ENCODE results near the gene FGF8. TPM values are rescaled to one million over a fixed set of nuclear protein-coding genes. Genes with fewer than 3 reads are reported as not detected.
A peak's percentile ranks its signal among the peaks of the same experiment; 100 is the strongest.

The FGF8 gene
- total and polyA plus RNA-seq, 2 experiments from 2014 or later: not detected

DNA sequence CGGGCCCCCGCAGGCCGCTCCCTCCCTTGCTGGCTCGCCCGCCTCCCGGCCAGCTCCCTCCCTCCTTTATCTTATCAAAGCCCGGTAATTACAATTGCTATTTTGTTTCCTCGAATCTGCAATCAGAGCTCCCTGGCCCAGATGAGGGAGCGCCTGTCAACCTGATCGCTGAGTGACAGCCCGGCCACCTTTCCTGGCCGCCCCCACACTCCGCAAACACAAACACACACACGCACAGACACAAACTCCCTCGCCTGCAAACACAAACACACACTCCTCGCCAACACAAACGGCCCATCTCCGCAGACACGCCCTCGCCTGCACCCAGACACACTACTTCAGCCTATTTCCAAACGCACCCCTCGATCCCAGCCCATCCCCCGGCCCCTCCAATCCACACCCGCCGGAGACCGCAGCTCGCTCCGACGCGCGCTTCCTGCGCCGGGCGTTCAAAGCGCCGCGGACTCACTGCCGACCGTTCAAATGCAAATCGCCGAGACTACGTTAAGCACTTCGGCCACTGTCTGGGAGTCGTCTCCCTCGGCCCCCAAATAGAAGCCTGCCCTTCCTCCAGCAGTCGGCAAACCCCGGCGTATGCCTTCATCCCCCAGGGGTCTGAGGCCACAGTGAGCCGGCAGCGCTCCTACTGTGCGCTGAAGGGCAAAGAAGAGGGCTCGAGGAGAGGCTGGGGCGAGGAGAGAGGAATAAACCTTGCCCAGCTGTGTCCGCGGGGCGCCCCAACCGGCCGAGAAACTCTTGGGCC lies 3.0 kb upstream of the FGF8 start:
- H3F3A ChIP-seq (ENCODE audit: insufficient read depth): peaks cover 12% of the 10 kb centered on the region
- H2AFZ ChIP-seq: peak overlapping the region; percentile 45
- peak overlapping the region; percentile 54 for H3K4me3 ChIP-seq
- no peak overlapping the region for H3K9ac ChIP-seq
- no peaks in the 10 kb centered on the region for H3K9me2 ChIP-seq (ENCODE audit: insufficient read depth)
- peak overlapping the region; percentile 54 for H3K4me2 ChIP-seq (ENCODE audit: unreplicated experiment)
- peaks cover 15% of the 10 kb centered on the region for H3K27me3 ChIP-seq (replicated peaks; ENCODE audit: insufficient read depth)
- no peaks in the 10 kb centered on the region for H3K36me3 ChIP-seq (ENCODE audit: low read depth)
- H3K27ac ChIP-seq: no peak overlapping the region
- peak; percentile 60 for DNase-seq
- TF ChIP-seq EZH2 (IDR thresholded peaks at IDR 0.05; ENCODE audit: insufficient read depth, poor library complexity, severe bottlenecking): no peak
- no peak for TF ChIP-seq EZH2phosphoT487 (IDR thresholded peaks at IDR 0.05; ENCODE audit: insufficient read depth, low read depth)
- in situ Hi-C loops (cut with MboI): no loop called here
- H3K4me1 ChIP-seq (ENCODE audit: insufficient read depth): peaks cover 5% of the 10 kb centered on the region; the same call in 1 of the 2 replicates
- H4K20me1 ChIP-seq (ENCODE audit: insufficient read depth): no peaks in the 10 kb centered on the region
- H3K79me2 ChIP-seq (ENCODE audit: insufficient read depth): no peaks in the 10 kb centered on the region
- H3K9me3 ChIP-seq (ENCODE audit: low read depth): no peaks in the 10 kb centered on the region
- WGBS, 2 experiments (ENCODE audit: low coverage in 1 of 2, low lambda C conversion rate in 2 of 2, missing lambda C conversion rate in 2 of 2): 26 to 37% methylated on average over 50 to 58 of the region's 58 CpGs

- Histone ChIP-seq H3K4me3 (no peak overlapping the region), H3K4me1 (ENCODE audit: insufficient read depth) (no peaks in the 10 kb centered on the region; the same call in 1 of the 2 replicates), H3K36me3 (ENCODE audit: low read depth) (no peaks in the 10 kb centered on the region), H3K27me3 (replicated peaks; ENCODE audit: insufficient read depth) (peaks cover 22% of the 10 kb centered on the region), H3F3A (ENCODE audit: insufficient read depth) (peaks cover 6% of the 10 kb centered on the region), H2AFZ (no peak overlapping the region), H4K20me1 (ENCODE audit: insufficient read depth) (no peaks in the 10 kb centered on the region), H3K9me2 (ENCODE audit: insufficient read depth) (no peaks in the 10 kb centered on the region), H3K79me2 (ENCODE audit: insufficient read depth) (no peaks in the 10 kb centered on the region), H3K27ac (no peak overlapping the region), H3K9ac (no peak overlapping the region), H3K4me2 (ENCODE audit: unreplicated experiment) (no peak overlapping the region), H3K9me3 (ENCODE audit: low read depth) (no peaks in the 10 kb centered on the region)
- 88 to 95% methylated on average over 8 to 12 of the region's 12 CpGs for WGBS, 2 experiments (ENCODE audit: low coverage in 1 of 2, low lambda C conversion rate in 2 of 2, missing lambda C conversion rate in 2 of 2)
- in situ Hi-C loops (cut with MboI): no loop called here
- no peak for DNase-seq
- no peak for TF ChIP-seq EZH2 (IDR thresholded peaks at IDR 0.05; ENCODE audit: insufficient read depth, poor library complexity, severe bottlenecking)
- TF ChIP-seq EZH2phosphoT487 (IDR thresholded peaks at IDR 0.05; ENCODE audit: insufficient read depth, low read depth): no peak
These were observed 2.4 kb upstream of the FGF8 start for GRCh38 chr10:101778151-101778780.

DNA sequence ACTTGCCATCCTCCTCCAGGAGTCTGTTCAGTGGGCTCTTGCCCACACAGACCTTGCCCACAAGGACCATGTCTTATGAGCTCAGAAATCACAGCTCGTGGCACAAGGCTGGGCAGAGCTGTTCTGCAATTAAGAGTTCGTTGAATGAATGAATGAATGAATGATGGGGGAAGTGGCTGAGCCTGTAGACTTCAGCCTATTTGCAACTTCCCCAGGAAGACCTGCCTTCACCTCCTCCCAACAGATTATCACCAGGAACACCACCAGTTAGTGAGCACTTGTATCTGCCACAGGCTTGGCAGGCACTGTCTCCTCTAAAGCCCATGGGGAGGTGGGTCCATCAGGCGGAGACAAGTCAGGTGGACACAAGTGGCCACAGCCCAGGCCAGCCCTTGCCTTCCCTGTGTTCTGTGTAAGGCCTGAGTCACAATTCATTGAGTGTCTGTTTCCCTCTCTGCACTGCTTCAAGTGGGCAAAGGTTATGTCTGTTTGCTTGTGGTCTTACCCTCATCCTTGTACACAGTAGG lies 1.8 kb upstream of the FGF8 start:
- H3K9ac ChIP-seq: no peak overlapping the region
- no peak overlapping the region for H3K4me2 ChIP-seq (ENCODE audit: unreplicated experiment)
- H4K20me1 ChIP-seq (ENCODE audit: insufficient read depth): no peaks in the 10 kb centered on the region
- H3F3A ChIP-seq (ENCODE audit: insufficient read depth): peaks cover 6% of the 10 kb centered on the region
- no peak for DNase-seq
- H3K36me3 ChIP-seq (ENCODE audit: low read depth): no peaks in the 10 kb centered on the region
- 93 to 97% methylated on average over 3 of the region's 3 CpGs for WGBS, 2 experiments (ENCODE audit: low coverage in 1 of 2, low lambda C conversion rate in 2 of 2, missing lambda C conversion rate in 2 of 2)
- H3K27me3 ChIP-seq (replicated peaks; ENCODE audit: insufficient read depth): peaks cover 27% of the 10 kb centered on the region
- H3K4me1 ChIP-seq (ENCODE audit: insufficient read depth): no peaks in the 10 kb centered on the region; the same call in 1 of the 2 replicates
- no peak overlapping the region for H3K4me3 ChIP-seq
- TF ChIP-seq EZH2phosphoT487 (IDR thresholded peaks at IDR 0.05; ENCODE audit: insufficient read depth, low read depth) (no peak), EZH2 (IDR thresholded peaks at IDR 0.05; ENCODE audit: insufficient read depth, poor library complexity, severe bottlenecking) (no peak)
- no peaks in the 10 kb centered on the region for H3K79me2 ChIP-seq (ENCODE audit: insufficient read depth)
- H2AFZ ChIP-seq: no peak overlapping the region
- no peaks in the 10 kb centered on the region for H3K9me3 ChIP-seq (ENCODE audit: low read depth)
- H3K27ac ChIP-seq: no peak overlapping the region
- in situ Hi-C loops (cut with MboI): no loop called here
- H3K9me2 ChIP-seq (ENCODE audit: insufficient read depth): no peaks in the 10 kb centered on the region

- Histone ChIP-seq H3K4me2 (ENCODE audit: unreplicated experiment) (no peak overlapping the region), H4K20me1 (ENCODE audit: insufficient read depth) (no peaks in the 10 kb centered on the region)
These were observed 375 bp upstream of the FGF8 start for GRCh38 chr10:101776161-101776817.

More at GRCh38 chr10:101776161-101776817, 375 bp upstream of the FGF8 start:
- no peak for DNase-seq
- Histone ChIP-seq H3K9me3 (ENCODE audit: low read depth) (no peaks in the 10 kb centered on the region), H3K79me2 (ENCODE audit: insufficient read depth) (no peaks in the 10 kb centered on the region), H3K9me2 (ENCODE audit: insufficient read depth) (no peaks in the 10 kb centered on the region), H3K36me3 (ENCODE audit: low read depth) (no peaks in the 10 kb centered on the region), H2AFZ (no peak overlapping the region), H3F3A (ENCODE audit: insufficient read depth) (no peaks in the 10 kb centered on the region), H3K9ac (no peak overlapping the region), H3K27ac (no peak overlapping the region), H3K4me3 (no peak overlapping the region), H3K27me3 (replicated peaks; ENCODE audit: insufficient read depth) (peaks cover 35% of the 10 kb centered on the region), H3K4me1 (ENCODE audit: insufficient read depth) (no peaks in the 10 kb centered on the region)
- in situ Hi-C loops (cut with MboI): no loop called here
- TF ChIP-seq EZH2 (IDR thresholded peaks at IDR 0.05; ENCODE audit: insufficient read depth, poor library complexity, severe bottlenecking) (peak; percentile 92), EZH2phosphoT487 (IDR thresholded peaks at IDR 0.05; ENCODE audit: insufficient read depth, low read depth) (0 out of 2 replicates have a peak, but pooled peaks have one; percentile 74)
- WGBS, 2 experiments (ENCODE audit: low coverage in 1 of 2, low lambda C conversion rate in 2 of 2, missing lambda C conversion rate in 2 of 2): 6 to 12% methylated on average over 12 to 48 of the region's 74 CpGs
